ENCODE measurements around the gene WNT4.
"Not testable (repeated sequence)": the region's sequence is repeated elsewhere in the genome, so short reads cannot be mapped to it uniquely, and the experiment has no call there.

DNA sequence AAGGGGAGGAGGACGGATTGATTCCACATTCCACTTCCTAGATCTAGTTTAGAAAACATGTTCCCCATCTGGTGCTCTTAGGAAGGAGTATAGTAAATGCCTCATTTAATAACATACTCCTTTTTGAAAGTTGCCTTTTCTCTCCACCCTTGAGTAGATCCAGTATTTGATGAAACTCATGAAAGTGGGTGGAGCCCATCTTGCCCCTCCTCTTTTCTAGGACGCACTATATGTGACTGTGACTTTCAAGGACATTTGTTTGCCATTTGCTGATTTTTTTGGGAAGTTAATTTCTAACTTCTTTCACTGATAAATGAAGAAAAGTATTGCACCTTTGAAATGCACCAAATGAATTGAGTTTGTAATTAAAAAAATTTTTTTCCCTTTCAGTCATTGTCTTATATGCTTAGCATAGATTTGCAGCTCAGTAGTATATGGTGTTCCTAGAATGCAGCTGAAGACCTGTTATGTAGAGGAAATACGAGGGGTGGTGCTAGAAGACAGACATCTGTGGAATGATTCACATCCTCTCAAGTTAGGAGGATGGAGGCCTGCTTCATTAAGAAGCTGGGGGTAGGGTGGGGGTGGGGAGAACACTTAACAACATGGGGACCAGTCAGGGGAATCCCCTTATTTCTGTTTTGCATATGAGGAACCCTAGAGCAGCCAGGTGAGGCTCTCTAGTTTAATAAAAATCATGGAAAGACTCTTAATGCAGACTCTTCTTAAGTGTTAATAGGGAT is 50.7 kb downstream of the WNT4 start:
- TF ChIP-seq, protein P1, sequence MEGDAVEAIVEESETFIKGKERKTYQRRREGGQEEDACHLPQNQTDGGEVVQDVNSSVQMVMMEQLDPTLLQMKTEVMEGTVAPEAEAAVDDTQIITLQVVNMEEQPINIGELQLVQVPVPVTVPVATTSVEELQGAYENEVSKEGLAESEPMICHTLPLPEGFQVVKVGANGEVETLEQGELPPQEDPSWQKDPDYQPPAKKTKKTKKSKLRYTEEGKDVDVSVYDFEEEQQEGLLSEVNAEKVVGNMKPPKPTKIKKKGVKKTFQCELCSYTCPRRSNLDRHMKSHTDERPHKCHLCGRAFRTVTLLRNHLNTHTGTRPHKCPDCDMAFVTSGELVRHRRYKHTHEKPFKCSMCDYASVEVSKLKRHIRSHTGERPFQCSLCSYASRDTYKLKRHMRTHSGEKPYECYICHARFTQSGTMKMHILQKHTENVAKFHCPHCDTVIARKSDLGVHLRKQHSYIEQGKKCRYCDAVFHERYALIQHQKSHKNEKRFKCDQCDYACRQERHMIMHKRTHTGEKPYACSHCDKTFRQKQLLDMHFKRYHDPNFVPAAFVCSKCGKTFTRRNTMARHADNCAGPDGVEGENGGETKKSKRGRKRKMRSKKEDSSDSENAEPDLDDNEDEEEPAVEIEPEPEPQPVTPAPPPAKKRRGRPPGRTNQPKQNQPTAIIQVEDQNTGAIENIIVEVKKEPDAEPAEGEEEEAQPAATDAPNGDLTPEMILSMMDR (IDR thresholded peaks at IDR 0.05): not testable (repeated sequence)
- not testable (repeated sequence) for TF ChIP-seq POLR2A (IDR thresholded peaks at IDR 0.05)

Data from Peyer's patch (tissue), 4 donors.